LNCAP (cell line): ENCODE measurements around the gene PLA2G2D.

Experiments used
- CTCF ChIP-seq: fragments of 450-650 bp; IDR thresholded peaks from 2 replicates; pipeline ENCODE4 v1.5.1; 2017; ENCODE audit warnings: mild to moderate bottlenecking

PLA2G2D gene

GRCh38 chr1:20141466-20141865, 22.1 kb upstream of the PLA2G2D start:
- TF ChIP-seq CTCF, result no peak

- TF ChIP-seq CTCF, result no peak
Observed at GRCh38 chr1:20141001-20141400, 21.7 kb upstream of the PLA2G2D start.

- TF ChIP-seq CTCF, result no peak
Observed at GRCh38 chr1:20139776-20140612, 20.7 kb upstream of the PLA2G2D start.

- TF ChIP-seq CTCF, result no peak
Observed at GRCh38 chr1:20138961-20139550, 19.7 kb upstream of the PLA2G2D start, which contains the start of gene PLA2G2F. Gene PLA2G2F (plus strand): TSS chr1:20139323. CDS start chr1:20139428, 105 bp downstream.

GRCh38 chr1:20138346-20138745, 19.0 kb upstream of the PLA2G2D start:
- TF ChIP-seq CTCF, result no peak

GRCh38 chr1:20137604-20138003, 18.3 kb upstream of the PLA2G2D start:
- no peak for TF ChIP-seq CTCF

GRCh38 chr1:20137055-20137454, 17.7 kb upstream of the PLA2G2D start:
- TF ChIP-seq CTCF, result no peak
